ENCODE results near the gene APBB2.

DNA sequence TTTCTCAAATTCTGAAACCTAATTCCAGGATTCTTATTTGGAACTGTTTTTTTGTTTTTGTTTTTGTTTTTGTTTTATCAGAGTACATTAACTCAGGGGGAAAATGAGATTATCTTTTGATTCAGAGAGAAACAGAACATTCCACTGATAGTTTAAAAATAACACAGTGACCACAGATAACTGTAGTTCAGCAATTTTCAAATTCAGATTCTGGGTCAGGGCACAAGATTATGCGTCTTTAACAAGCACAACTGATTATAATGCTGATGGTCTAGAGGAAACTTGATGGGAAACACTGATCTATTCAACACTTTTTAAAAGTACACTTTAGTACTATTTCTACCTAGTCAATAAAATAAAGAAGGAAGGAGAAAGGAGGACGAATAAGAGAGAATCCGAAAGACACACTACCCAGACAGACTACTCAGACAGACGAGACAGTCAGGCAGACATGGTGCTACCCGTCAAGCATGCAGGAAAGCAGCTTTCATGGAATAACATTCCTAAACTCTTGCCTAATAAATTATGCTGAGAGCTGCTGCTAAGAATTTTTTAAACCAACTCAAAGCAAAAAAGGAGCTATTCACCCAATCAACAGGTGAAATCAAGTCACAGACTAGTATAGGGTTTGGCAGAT, 59.0 kb downstream of the APBB2 start:
- TF ChIP-seq EZH2 (IDR thresholded peaks at IDR 0.05; ENCODE audit: borderline replicate concordance, low read length), result no peak
- TF ChIP-seq, protein P1, sequence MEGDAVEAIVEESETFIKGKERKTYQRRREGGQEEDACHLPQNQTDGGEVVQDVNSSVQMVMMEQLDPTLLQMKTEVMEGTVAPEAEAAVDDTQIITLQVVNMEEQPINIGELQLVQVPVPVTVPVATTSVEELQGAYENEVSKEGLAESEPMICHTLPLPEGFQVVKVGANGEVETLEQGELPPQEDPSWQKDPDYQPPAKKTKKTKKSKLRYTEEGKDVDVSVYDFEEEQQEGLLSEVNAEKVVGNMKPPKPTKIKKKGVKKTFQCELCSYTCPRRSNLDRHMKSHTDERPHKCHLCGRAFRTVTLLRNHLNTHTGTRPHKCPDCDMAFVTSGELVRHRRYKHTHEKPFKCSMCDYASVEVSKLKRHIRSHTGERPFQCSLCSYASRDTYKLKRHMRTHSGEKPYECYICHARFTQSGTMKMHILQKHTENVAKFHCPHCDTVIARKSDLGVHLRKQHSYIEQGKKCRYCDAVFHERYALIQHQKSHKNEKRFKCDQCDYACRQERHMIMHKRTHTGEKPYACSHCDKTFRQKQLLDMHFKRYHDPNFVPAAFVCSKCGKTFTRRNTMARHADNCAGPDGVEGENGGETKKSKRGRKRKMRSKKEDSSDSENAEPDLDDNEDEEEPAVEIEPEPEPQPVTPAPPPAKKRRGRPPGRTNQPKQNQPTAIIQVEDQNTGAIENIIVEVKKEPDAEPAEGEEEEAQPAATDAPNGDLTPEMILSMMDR (conservative IDR thresholded peaks at IDR 0.05 in 1 of 2, IDR thresholded peaks at IDR 0.05 in 1 of 2; ENCODE audit: extremely low read depth in 1 of 2, insufficient read depth in 1 of 2, low read depth in 1 of 2, low read length in 2 of 2), result no peak
